ENCODE data around the gene WWOX. TPM values are rescaled to one million over a fixed set of nuclear protein-coding genes. Genes with fewer than 3 reads are reported as not detected.

Gene WWOX
- total and polyA plus RNA-seq, 2 of the 8 experiments (the other 6 are each of a cell fraction or from before 2014, with no cell fraction given): 5.4 to 16.7 TPM

- DNase-seq (ENCODE audit: low read depth in 1 of 2, low spot score in 2 of 2) (no peak), FAIRE-seq (no peak)
- ChIA-PET CTCF (ENCODE audit: partially characterized antibody) (interaction anchor here (0.6 to 1.5 kb wide), 4 partner anchors 14 to 447 kb away, joined by 3 to 6 read pairs (median 4); no protein-coding TSS in a partner anchor), POLR2A (ENCODE audit: partially characterized antibody) (no interaction called here)
- Histone ChIP-seq H2BK5ac (ENCODE audit: low read depth, low read length) (no peak overlapping the region), H3K18ac (ENCODE audit: extremely low read depth, low read length) (no peak overlapping the region), H4K8ac (ENCODE audit: extremely low read depth, insufficient read depth, low read length) (no peak overlapping the region), H3K4ac (replicated peaks; ENCODE audit: insufficient read length, low read depth, low read length) (no peak overlapping the region), H3K4me2 (ENCODE audit: insufficient read depth in 1 of 2, low read depth in 2 of 2, low read length in 2 of 2) (no peak overlapping the region), H2BK15ac (ENCODE audit: low read length) (no peak overlapping the region), H3K27ac (ENCODE audit: low read depth, low read length) (no peak overlapping the region), H3K56ac (replicated peaks; ENCODE audit: insufficient read length, low read depth, low read length) (no peak overlapping the region), H4K91ac (replicated peaks; ENCODE audit: insufficient read length, low read length) (no peak overlapping the region), H3K4me3 (ENCODE audit: extremely low read depth in 1 of 4, insufficient read depth in 2 of 4, low read depth in 3 of 4, low read length in 4 of 4) (no peak overlapping the region), H2BK12ac (ENCODE audit: low read depth, low read length) (no peak overlapping the region), H3K23ac (ENCODE audit: insufficient read length) (no peak overlapping the region), H2BK20ac (ENCODE audit: low read length) (no peak overlapping the region), H3K36me3 (ENCODE audit: control insufficient read depth in 2 of 4, insufficient read depth in 4 of 4, low read length in 3 of 4) (no peaks in the 10 kb centered on the region), H3K4me1 (replicated peaks in 1 of 4; ENCODE audit: control insufficient read depth in 3 of 4, insufficient read depth in 4 of 4, low read length in 3 of 4) (no peaks in the 10 kb centered on the region), H3K79me1 (ENCODE audit: low read depth, low read length) (no peaks in the 10 kb centered on the region), H4K5ac (ENCODE audit: insufficient read length, low read depth, low read length) (no peak overlapping the region), H2BK120ac (replicated peaks; ENCODE audit: low read depth, low read length) (no peak overlapping the region), H2AK5ac (ENCODE audit: low read depth, low read length) (no peak overlapping the region), H3K23me2 (ENCODE audit: low read depth, low read length) (no peaks in the 10 kb centered on the region; the same call in 1 of the 2 replicates), H3K27me3 (replicated peaks in 1 of 4; ENCODE audit: control insufficient read depth in 3 of 4, extremely low read depth in 1 of 4, insufficient read depth in 3 of 4, low read length in 3 of 4) (no peaks in the 10 kb centered on the region), H3K79me2 (ENCODE audit: control insufficient read depth in 1 of 2, insufficient read depth in 2 of 2, low read length in 2 of 2) (no peaks in the 10 kb centered on the region), H2AFZ (ENCODE audit: low read length) (no peak overlapping the region), H3K9me3 (ENCODE audit: insufficient read depth in 2 of 2, low read depth in 1 of 2, low read length in 1 of 2) (no peaks in the 10 kb centered on the region), H4K20me1 (replicated peaks in 1 of 2; ENCODE audit: control insufficient read depth in 1 of 2, insufficient read depth in 2 of 2, low read length in 2 of 2) (no peaks in the 10 kb centered on the region), H3K14ac (ENCODE audit: insufficient read length) (no peak overlapping the region), H3K9ac (replicated peaks in 1 of 4; ENCODE audit: extremely low read depth in 1 of 4, low read depth in 3 of 4, low read length in 3 of 4) (no peak overlapping the region)
- WGBS, 2 experiments (ENCODE audit: extremely low coverage in 1 of 2, insufficient coverage in 1 of 2, insufficient read length in 1 of 2, insufficient replicate concordance in 2 of 2, low coverage in 1 of 2, low lambda C conversion rate in 2 of 2, missing lambda C conversion rate in 1 of 2): 93% methylated on average over 10 of the region's 10 CpGs; no CpG with 5 or more reads in 1 of the 2 experiments
- TF ChIP-seq RAD21 (IDR thresholded peaks at IDR 0.05 in 1 of 2, conservative IDR thresholded peaks at IDR 0.05 in 1 of 2; ENCODE audit: low read depth in 2 of 2, low read length in 2 of 2): no peak
- TF ChIP-seq CTBP2 (IDR thresholded peaks at IDR 0.05; ENCODE audit: borderline replicate concordance, insufficient read depth, insufficient read length, low read length): no peak
- TF ChIP-seq CREB1 (IDR thresholded peaks at IDR 0.05): no peak
- TF ChIP-seq ASH2L (IDR thresholded peaks at IDR 0.05; ENCODE audit: low read length): no peak
- no peak for TF ChIP-seq E2F6 (IDR thresholded peaks at IDR 0.05)
- TF ChIP-seq EP300 (IDR thresholded peaks at IDR 0.05; ENCODE audit: borderline replicate concordance in 1 of 2, low read depth in 2 of 2, low read length in 2 of 2): no peak
Measured at GRCh38 chr16:78813661-78814311, 714.3 kb downstream of the WWOX start.

Measured in H1 (cell line).